Eye (tissue), 1 donor: ENCODE results near the gene CARD10.
"Not testable (repeated sequence)": the region's sequence is repeated elsewhere in the genome, so short reads cannot be mapped to it uniquely, and the experiment has no call there.

ENCODE experiments used
- DNase-seq: peaks from one replicate; pipeline ENCODE4 v3.0.0-alpha.2; 2015

The CARD10 gene

DNA sequence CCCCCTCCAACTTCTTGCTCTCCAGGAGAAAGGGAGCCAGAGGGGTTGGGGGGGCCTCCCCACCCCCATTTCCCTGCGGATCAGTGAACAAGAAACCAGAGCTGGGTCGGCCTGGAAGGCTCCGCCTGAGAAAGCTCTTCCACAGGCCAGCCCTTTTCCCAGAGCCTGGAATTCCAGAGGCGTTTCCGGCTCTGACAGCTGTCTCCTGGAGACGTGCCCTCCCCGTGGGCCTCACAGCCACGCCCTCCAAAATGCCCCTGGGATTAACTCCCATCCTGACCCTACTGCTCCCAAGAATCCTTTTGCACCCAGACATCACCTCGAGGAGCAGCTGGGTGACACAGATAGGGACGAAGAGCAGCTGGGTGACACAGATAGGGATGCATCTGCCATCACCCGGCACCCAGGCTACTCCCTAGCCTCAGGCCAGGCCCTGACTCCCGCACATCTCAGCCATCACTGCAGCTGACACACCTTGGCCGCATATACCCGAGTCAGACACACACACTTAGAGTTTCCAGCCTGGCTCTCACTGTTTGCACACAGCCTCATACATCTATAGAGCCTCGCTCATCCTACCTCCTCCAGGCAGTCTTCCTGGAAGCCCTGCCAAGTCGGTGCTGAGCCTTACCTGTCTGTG is 33.4 kb upstream of the CARD10 start:
- peak; percentile 81 for DNase-seq

- DNase-seq: no peak
Measured at GRCh38 chr22:37551981-37552380, 32.8 kb upstream of the CARD10 start.

- not testable (repeated sequence) for DNase-seq
Measured at GRCh38 chr22:37550921-37551320, 31.7 kb upstream of the CARD10 start.

DNA sequence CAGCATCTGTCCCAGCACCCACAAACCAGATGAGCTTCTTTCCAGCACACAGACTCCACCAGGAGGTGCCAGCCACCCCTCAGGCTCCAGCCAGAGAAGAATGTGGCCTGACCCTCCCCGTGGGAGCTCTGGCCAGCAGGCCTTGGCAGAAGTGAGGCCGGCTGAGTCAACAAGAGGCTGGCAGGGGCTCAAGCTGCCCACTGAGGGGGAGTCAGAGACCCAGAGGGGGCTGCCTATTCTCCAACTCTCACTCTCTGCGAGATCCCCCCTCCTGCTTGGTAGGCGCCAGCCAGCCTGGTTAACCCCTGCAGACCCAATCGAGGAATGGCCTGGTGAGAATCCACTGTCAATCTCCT is 30.5 kb upstream of the CARD10 start:
- DNase-seq: peak; percentile 40

DNA sequence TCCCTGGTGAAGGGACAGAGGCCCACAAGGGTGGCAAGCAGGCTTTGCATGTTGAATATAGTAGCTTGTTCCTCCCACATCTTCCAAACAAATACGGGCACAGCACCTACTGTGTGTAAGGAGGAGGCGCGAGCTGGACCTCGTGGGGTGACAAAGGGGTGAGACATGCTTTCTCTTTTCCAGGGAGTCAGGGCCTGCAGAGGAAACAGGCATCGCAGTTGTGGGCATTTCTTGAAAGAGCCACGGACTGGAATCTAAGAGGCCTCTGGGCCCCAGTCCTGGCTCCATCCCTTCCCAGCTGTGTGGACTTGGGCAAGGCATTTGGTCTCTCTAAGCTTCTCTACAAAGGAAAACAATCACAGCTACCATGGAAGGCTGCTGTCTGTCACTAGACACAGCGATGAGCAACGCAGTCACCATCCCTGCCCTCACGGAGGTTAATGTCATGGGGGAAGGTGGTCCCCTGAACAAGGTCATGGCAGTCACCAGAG is 28.1 kb upstream of the CARD10 start:
- DNase-seq: peak; percentile 55

DNA sequence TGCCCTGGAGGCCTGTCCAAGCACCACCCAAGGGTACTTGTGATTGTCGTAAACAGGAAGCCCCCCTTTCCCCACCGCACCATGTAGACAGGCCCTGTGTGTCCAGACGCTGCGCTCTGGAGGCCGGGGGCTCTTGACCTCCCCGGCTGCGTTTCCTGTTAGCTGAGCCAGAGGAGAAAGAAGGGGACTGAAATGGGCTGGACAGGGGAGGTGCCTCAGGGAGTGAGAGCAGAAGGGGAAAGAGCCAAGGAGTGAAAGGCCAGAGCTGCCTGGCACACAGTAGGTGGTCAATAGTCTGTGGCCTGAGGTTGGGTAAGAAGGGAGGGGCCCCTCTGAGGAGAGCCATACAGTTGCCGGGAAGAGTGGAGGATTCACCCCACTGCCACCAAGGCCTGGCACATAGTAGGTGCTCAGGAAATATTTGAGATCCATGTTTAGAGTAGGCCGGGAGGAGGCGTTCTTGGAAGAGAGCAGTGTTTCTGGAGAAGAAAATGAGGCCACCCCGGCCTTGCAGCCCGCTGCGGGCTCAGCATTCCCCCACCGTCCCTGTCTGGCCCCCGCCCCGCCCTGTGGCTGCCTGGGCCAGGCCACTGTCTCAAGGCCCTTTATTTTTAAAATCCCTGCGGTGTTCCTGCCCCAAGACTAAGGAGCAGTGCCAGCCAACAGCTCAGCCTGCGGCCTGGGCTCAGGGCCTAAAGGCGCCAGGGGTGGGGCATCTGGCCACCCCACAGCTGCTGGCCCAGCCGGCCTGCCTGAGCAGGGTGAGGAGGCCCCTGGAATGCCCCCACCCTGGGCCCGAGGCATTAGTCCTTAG is 27.4 kb upstream of the CARD10 start:
- no peak for DNase-seq

DNA sequence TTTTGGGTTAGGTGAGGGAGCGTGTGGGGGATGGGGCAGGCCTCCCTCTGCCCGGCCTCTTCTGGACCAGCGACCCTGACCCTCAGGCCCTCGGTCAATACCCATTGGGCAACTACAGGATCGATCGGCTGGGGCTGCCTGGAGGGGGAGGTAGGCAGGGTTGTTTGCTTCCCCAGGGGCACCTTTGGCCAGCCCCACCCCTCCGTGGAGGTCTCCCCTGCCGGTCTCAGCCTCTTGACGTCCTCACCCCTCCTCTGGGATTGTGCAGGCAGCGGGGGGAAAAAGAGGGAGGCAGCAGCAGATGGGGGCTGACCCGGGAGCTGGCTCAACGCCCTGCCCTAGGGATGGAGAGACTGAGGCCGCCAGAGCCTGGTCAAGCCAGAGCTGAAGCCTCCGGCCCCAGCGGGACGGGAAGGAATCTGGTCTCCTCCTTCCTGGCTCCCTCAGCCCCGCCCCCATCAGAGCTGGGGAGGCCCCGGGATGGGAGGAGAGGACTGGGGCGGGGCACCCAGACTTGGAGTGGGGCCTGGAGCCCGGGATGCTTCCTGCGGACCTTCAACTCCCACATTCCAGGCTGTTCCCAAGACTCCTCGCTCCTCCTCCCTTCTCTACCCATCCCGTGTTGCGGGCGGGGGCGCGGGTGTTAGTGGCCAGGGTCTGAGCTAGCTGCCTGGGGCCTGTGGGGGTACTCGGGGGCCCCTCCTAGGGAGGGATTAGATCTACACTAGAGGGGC is 26.7 kb upstream of the CARD10 start:
- peak; percentile 87 for DNase-seq

- peak; percentile 54 for DNase-seq
Measured at GRCh38 chr22:37544955-37545702, 25.9 kb upstream of the CARD10 start.

DNA sequence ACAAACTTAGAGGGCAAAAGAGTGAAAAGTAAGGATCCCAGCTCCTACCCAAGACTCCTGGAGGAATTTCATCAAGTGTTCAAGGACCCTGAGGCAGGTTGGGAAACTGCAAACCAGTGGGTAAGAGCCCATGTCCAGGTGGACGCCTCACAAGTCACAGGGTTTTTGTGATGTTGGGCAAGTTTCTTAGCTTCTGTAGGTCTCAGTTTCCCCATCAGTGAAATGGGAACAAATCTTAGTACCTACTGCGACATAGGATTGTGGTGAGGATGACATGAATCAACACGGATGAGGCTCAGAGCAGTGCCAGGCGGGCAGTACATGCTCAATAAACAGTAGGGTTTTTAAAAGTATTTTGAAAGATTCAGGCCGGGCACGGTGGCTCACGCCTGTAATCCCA is 23.7 kb upstream of the CARD10 start:
- DNase-seq: no peak

GRCh38 chr22:37542416-37542815 is 23.2 kb upstream of the CARD10 start:
- DNase-seq: not testable (repeated sequence)

- not testable (repeated sequence) for DNase-seq
Measured at GRCh38 chr22:37539790-37540189, 20.6 kb upstream of the CARD10 start.

GRCh38 chr22:37538590-37539357 is 19.6 kb upstream of the CARD10 start:
- DNase-seq: peak; percentile 95

- DNase-seq: no peak
Measured at GRCh38 chr22:37535159-37535558, 15.9 kb upstream of the CARD10 start.

DNA sequence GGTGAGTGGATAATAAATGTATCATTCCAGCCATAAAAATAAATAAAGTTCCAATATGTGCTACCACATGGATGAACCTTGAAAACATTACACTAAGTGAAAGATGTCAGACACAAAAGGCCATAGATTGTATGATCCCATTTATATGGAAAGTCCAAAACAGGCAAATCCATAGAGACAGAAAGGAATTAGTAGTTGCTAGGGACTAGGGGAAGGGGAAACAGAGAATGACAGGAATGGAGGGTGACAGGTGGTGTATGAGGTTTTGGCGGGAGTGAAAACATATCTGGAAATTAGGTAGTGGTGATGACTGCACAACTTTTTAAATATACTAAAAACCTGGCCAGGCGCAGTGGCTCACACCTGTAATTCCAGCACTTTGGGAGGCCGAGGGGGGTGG is 15.2 kb upstream of the CARD10 start:
- no peak for DNase-seq

- no peak for DNase-seq
Measured at GRCh38 chr22:37533995-37534394, 14.8 kb upstream of the CARD10 start.

GRCh38 chr22:37529652-37530345 is 10.6 kb upstream of the CARD10 start:
- no peak for DNase-seq

- not testable (repeated sequence) for DNase-seq
Measured at GRCh38 chr22:37527952-37528351, 8.7 kb upstream of the CARD10 start.

- DNase-seq: not testable (repeated sequence)
Measured at GRCh38 chr22:37527081-37527752, 8.0 kb upstream of the CARD10 start.

DNA sequence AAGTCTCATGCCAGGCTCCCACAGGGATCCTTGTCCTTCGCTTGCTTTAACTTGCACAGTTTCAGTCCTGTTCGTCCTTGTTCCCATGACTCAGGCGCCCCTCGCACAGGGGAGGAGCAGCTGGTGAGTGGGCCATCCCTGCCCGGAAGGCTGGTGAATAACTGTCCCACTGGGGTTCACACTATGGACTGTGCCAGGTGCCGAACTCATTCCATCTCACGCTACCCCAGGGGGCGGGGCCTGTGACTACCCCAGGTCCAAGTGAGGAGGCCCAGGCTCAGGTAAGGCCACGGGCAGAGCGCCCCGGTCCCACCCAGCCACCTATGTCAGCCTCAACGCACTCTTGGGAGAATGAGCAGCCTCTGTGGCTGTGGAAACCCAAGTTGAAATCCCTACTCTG is 7.2 kb upstream of the CARD10 start:
- no peak for DNase-seq

DNA sequence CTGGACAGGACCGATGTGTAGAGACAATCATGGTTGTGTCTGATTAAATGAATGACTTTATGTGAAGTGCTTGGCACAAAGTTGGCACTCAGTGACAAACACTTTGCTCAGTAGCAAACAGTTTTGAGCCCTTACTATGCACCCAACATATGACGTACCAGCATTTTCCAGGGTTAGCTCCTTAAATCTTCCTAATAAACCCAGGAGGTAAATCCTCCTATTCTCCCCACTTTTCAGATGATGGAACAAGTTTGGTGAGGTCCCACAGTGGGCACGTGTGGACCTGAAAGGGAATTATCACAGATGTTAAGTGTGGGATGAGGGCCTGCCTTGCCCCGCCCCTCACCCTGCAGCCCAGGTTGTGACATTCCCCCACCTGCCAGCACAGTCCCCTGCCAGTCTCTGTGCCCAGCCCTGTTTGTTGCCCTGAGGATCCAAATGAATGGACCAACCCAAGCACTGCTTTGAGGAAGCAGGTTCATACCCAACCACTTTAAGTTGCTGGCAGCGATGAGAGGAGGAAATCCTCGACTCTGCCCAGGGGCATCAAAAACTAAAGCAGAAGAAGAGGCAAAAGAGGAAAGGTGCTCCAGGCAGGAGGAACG is 6.6 kb upstream of the CARD10 start:
- no peak for DNase-seq
